ENCODE measurements around the gene PHF11. TPM values are rescaled to one million over a fixed set of nuclear protein-coding genes. Genes with fewer than 3 reads are reported as not detected.

Gene PHF11
- total and polyA plus RNA-seq, 2 experiments from 2014 or later = 7.4 to 13.5 TPM

DNA sequence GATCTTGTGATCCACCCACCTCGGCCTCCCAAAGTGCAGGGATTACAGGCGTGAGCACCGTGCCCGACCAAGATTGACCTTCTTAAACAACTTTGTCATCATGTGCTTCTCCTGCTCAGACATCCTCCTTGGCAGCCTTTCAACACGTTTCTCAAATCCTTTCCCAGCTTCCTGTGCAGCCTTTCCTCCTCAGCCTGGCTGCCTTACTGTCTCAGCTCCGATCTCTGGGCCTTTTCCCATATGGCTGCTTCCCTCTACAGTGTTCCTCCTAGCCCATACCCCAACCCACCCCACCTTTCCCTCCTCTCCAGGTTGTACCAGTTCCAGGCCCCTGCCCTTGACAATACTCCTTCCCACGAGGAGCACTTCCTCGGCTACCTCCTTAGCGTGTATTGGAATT is 7.2 kb downstream of the PHF11 start:
- H3K27ac ChIP-seq (ENCODE audit: low read depth) = no peak overlapping the region
- H3K9me2 ChIP-seq (ENCODE audit: insufficient read depth) = no peaks in the 10 kb centered on the region
- ATAC-seq (no peak), DNase-seq (ENCODE audit: low spot score) (no peak)
- Mint-ChIP-seq H3K4me3 (no peak overlapping the region), H3K36me3 (ENCODE audit: low read depth) (no peaks in the 10 kb centered on the region), H3K9me3 (no peaks in the 10 kb centered on the region), H3K4me1 (peaks cover 2% of the 10 kb centered on the region; the same call in 1 of the 3 replicates), H3K27ac (no peak overlapping the region), H3K27me3 (ENCODE audit: insufficient read depth, low read depth, poor library complexity) (peaks cover under 1% of the 10 kb centered on the region)
- H2AFZ ChIP-seq = no peak overlapping the region
- no peak overlapping the region for H3K4me2 ChIP-seq
- no peaks in the 10 kb centered on the region for H3K4me1 ChIP-seq (ENCODE audit: insufficient read depth)
- no peaks in the 10 kb centered on the region for H3K27me3 ChIP-seq (ENCODE audit: insufficient read depth)
- H4K20me1 ChIP-seq (replicated peaks; ENCODE audit: insufficient read depth) = no peaks in the 10 kb centered on the region
- TF ChIP-seq EZH2 (IDR thresholded peaks at IDR 0.05; ENCODE audit: low read depth, unreplicated experiment) (no peak), ZNF331 (CRISPR knock-in tag; IDR thresholded peaks at IDR 0.05; ENCODE audit: low read depth) (no peak), ZNF114 (CRISPR knock-in tag; IDR thresholded peaks at IDR 0.05) (no peak), POLR2AphosphoS5 (IDR thresholded peaks at IDR 0.05; ENCODE audit: low read depth) (no peak), NANOG (IDR thresholded peaks at IDR 0.05; ENCODE audit: borderline replicate concordance) (no peak), ZNF462 (CRISPR knock-in tag; IDR thresholded peaks at IDR 0.05) (no peak), JUNB (IDR thresholded peaks at IDR 0.05; ENCODE audit: unreplicated experiment) (no peak), STAT1 (IDR thresholded peaks at IDR 0.05; ENCODE audit: unreplicated experiment) (no peak), CREB1 (CRISPR knock-in tag; IDR thresholded peaks at IDR 0.05; ENCODE audit: low read depth) (no peak), EZH2phosphoT487 (IDR thresholded peaks at IDR 0.05; ENCODE audit: unreplicated experiment) (no peak), ETS1 (IDR thresholded peaks at IDR 0.05) (no peak), REST (IDR thresholded peaks at IDR 0.05; ENCODE audit: unreplicated experiment) (no peak)
- TF ChIP-seq, protein P1, sequence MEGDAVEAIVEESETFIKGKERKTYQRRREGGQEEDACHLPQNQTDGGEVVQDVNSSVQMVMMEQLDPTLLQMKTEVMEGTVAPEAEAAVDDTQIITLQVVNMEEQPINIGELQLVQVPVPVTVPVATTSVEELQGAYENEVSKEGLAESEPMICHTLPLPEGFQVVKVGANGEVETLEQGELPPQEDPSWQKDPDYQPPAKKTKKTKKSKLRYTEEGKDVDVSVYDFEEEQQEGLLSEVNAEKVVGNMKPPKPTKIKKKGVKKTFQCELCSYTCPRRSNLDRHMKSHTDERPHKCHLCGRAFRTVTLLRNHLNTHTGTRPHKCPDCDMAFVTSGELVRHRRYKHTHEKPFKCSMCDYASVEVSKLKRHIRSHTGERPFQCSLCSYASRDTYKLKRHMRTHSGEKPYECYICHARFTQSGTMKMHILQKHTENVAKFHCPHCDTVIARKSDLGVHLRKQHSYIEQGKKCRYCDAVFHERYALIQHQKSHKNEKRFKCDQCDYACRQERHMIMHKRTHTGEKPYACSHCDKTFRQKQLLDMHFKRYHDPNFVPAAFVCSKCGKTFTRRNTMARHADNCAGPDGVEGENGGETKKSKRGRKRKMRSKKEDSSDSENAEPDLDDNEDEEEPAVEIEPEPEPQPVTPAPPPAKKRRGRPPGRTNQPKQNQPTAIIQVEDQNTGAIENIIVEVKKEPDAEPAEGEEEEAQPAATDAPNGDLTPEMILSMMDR (conservative IDR thresholded peaks at IDR 0.05; ENCODE audit: low read depth in 2 of 2) = no peak
- H3F3A ChIP-seq (replicated peaks; ENCODE audit: low read depth) = no peaks in the 10 kb centered on the region
- H3K4me3 ChIP-seq = no peak overlapping the region
- no peaks in the 10 kb centered on the region for H3K36me3 ChIP-seq (ENCODE audit: insufficient read depth)
- no peaks in the 10 kb centered on the region for H3K79me2 ChIP-seq (replicated peaks; ENCODE audit: insufficient read depth)

All from GM23338 (cell line).